MG63 (cell line): ENCODE measurements around the gene CALM1. TPM values are rescaled to one million over a fixed set of nuclear protein-coding genes. Genes with fewer than 3 reads are reported as not detected.
A peak's percentile ranks its signal among the peaks of the same experiment; 100 is the strongest.

Experiments used
- DNase-seq: peaks from one replicate; pipeline ENCODE4 v3.0.0-alpha.2; 2020
- H3K27me3 ChIP-seq: fragments of 250-450 bp; sonication (Bioruptor Pico); 2 replicates; pipeline ENCODE4 v1.5.1; 2020; ENCODE audit warnings: mild to moderate bottlenecking, moderate library complexity
- H3K36me3 ChIP-seq: fragments of 250-450 bp; sonication (Bioruptor Pico); 2 replicates; pipeline ENCODE4 v1.5.1; 2020; ENCODE audit warnings: mild to moderate bottlenecking, moderate library complexity
- H3K4me3 ChIP-seq: fragments of 250-450 bp; sonication (Bioruptor Pico); 2 replicates; pipeline ENCODE4 v1.5.1; 2020; ENCODE audit warnings: mild to moderate bottlenecking, moderate library complexity
- H3K9me3 ChIP-seq: fragments of 250-450 bp; sonication (Bioruptor Pico); 2 replicates; pipeline ENCODE4 v1.5.1; 2020; ENCODE audit warnings: mild to moderate bottlenecking, moderate library complexity
- total RNA-seq: library from RNA; depleted of rRNA; stranded (reverse); fragments of >200 nt; shearing (Covaris generic); gene quantifications from 2 replicates; pipeline ENCODE4 v1.2.3, GENCODE V29; 2014; ENCODE audit warnings: low replicate concordance; rRNA removed

The CALM1 gene
- total RNA-seq: 122 and 307 TPM in 2 replicates

- H3K36me3 ChIP-seq: peaks cover 16% of the 10 kb centered on the region
- peak; percentile 92 for DNase-seq
- no peaks in the 10 kb centered on the region for H3K9me3 ChIP-seq
- H3K27me3 ChIP-seq: no peaks in the 10 kb centered on the region
- peak within 1 kb of the TSS; percentile 91 for H3K4me3 ChIP-seq
Observed at GRCh38 chr14:90396341-90397339, at the start of gene CALM1. TSS of gene CALM1 (plus strand) at chr14:90397029. CDS start at chr14:90397231, 202 bp downstream.

DNA sequence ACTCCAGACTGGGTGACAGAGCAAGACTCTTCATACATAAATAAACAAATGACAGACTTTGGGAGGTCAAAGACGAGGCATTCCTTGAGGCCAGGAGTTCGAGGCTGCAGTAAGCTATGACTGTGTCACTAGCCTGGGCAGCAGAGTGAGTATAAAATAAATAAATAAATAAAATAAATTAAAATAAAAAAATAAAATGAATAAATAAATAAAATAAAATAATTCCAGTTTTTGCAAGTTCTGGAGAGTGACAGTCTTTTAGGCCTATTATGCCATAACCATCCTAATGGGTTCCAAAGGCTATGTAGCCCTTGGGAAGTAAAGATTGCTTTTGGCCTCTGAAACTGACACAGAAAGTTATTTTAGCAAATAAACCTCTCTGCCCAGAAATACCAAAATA, 48.6 kb upstream of the CALM1 start:
- DNase-seq: no peak
- Histone ChIP-seq H3K9me3 (no peaks in the 10 kb centered on the region), H3K4me3 (no peak overlapping the region)

DNA sequence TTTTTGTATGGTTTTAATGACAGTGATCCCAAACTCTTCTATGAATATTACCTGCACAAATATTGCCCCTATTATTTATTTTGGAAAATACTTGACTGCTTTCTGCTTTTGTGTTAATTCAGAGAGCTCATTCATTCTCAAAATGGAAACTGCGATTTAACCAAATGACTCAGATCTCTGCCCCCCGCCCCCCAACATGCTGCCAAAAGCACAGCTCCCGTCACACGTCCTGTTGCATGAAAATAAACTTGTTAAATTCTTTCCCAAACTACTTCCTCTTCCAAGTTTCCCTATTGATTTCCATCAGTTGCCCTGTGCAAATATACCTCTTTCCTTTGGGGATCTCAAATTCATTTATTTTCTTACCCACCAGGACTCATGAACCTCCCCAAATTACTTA, 47.1 kb upstream of the CALM1 start:
- H3K36me3 ChIP-seq: no peaks in the 10 kb centered on the region
- DNase-seq: peak; percentile 17
- H3K4me3 ChIP-seq: no peak overlapping the region
- H3K9me3 ChIP-seq: no peaks in the 10 kb centered on the region
- H3K27me3 ChIP-seq: no peaks in the 10 kb centered on the region

More for the DNA sequence above, 48.6 kb upstream of the CALM1 start:
- Histone ChIP-seq H3K36me3 (no peaks in the 10 kb centered on the region), H3K27me3 (no peaks in the 10 kb centered on the region)

DNA sequence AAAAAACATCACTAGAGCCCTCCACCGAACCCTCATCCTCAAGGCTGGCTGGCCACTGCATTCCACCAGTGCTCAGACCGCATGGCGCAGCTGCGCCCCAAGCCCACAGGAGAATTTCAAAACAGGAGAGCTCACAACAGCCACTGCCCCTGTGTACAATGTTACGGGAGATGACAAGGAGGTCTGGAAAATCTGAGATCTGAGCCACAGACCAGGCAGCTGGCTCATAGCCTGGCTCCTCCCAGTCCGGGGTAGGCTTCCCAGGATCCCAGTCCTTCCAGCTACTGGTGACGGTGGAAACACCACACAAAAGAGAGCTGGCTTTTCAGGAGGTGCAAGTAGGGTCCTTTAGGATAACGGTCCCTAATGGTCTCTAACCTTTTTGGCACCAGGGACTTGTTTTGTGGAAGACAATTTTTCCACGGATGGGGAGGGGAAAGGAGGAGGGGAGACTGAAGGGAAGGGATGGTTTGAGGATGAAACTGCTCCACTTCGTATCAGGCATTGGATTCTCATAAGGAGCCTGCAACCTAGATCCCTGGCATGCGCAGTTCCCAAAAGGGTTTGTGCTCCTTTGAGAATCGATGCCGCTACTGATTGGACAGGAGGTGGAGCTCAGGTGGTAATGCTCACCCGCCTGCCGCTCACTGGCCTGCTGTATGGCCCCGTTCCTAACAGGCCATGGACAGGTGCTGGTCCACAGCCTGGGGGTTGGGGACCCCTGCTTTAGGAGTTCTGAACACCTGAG, 42.1 kb upstream of the CALM1 start:
- H3K27me3 ChIP-seq: no peaks in the 10 kb centered on the region
- no peak overlapping the region for H3K4me3 ChIP-seq
- no peaks in the 10 kb centered on the region for H3K36me3 ChIP-seq
- H3K9me3 ChIP-seq: no peaks in the 10 kb centered on the region
- no peak for DNase-seq

GRCh38 chr14:90355540-90356518, 41.0 kb upstream of the CALM1 start:
- Histone ChIP-seq H3K9me3 (no peaks in the 10 kb centered on the region), H3K4me3 (no peak overlapping the region), H3K36me3 (no peaks in the 10 kb centered on the region), H3K27me3 (no peaks in the 10 kb centered on the region)
- DNase-seq: no peak

GRCh38 chr14:90356925-90357324, 39.9 kb upstream of the CALM1 start:
- Histone ChIP-seq H3K36me3 (no peaks in the 10 kb centered on the region), H3K4me3 (no peak overlapping the region), H3K9me3 (no peaks in the 10 kb centered on the region), H3K27me3 (no peaks in the 10 kb centered on the region)
- no peak for DNase-seq

GRCh38 chr14:90358359-90358758, 38.5 kb upstream of the CALM1 start:
- H3K4me3 ChIP-seq: no peak overlapping the region
- no peaks in the 10 kb centered on the region for H3K36me3 ChIP-seq
- no peaks in the 10 kb centered on the region for H3K27me3 ChIP-seq

GRCh38 chr14:90361865-90362557, 34.8 kb upstream of the CALM1 start:
- no peaks in the 10 kb centered on the region for H3K36me3 ChIP-seq
- H3K4me3 ChIP-seq: no peak overlapping the region
- no peak for DNase-seq
- H3K9me3 ChIP-seq: no peaks in the 10 kb centered on the region
- no peaks in the 10 kb centered on the region for H3K27me3 ChIP-seq

More at GRCh38 chr14:90358359-90358758, 38.5 kb upstream of the CALM1 start:
- DNase-seq: no peak
- no peaks in the 10 kb centered on the region for H3K9me3 ChIP-seq

DNA sequence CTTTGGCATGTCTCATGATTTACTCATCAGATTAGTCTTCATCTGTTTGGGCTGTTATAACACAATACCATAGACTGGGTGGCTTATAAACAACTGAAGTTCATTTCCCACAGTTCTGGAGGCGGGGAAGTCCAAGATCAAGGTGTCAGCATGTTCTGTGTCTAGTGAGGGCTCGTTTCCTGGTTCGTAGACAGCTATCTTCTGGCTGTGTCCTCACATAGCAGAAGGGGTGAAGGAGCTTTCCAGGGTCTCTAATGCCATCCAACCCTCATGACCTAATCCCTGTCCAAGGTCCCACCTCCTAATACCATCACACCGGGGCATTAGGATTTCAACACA, 34.3 kb upstream of the CALM1 start:
- H3K4me3 ChIP-seq: no peak overlapping the region
- DNase-seq: no peak
- no peaks in the 10 kb centered on the region for H3K36me3 ChIP-seq
- no peaks in the 10 kb centered on the region for H3K9me3 ChIP-seq
- H3K27me3 ChIP-seq: no peaks in the 10 kb centered on the region

GRCh38 chr14:90368946-90369721, 27.7 kb upstream of the CALM1 start:
- H3K4me3 ChIP-seq: no peak overlapping the region
- H3K27me3 ChIP-seq: no peaks in the 10 kb centered on the region
- H3K9me3 ChIP-seq: no peaks in the 10 kb centered on the region
- no peaks in the 10 kb centered on the region for H3K36me3 ChIP-seq
- DNase-seq: no peak

DNA sequence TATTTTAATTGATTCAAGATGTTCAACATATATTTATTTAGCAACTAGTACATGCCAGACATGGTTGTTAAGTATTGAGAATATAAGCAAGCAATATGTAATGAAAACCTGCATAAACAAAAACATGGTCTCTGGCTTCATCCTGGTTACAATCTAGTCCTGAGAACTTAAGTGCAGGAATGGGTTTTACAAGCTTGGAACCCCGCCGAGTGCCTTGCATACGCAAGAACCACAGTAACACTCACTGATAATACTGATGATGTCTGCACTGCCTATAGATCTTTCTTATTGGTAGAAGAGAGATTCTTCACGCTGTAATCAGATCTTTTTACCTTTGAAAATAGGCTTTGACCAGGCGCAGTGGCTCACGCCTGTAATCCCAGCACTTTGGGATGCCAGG, 22.9 kb upstream of the CALM1 start:
- no peak for DNase-seq
- Histone ChIP-seq H3K9me3 (no peaks in the 10 kb centered on the region), H3K36me3 (no peaks in the 10 kb centered on the region), H3K27me3 (no peaks in the 10 kb centered on the region), H3K4me3 (no peak overlapping the region)

DNA sequence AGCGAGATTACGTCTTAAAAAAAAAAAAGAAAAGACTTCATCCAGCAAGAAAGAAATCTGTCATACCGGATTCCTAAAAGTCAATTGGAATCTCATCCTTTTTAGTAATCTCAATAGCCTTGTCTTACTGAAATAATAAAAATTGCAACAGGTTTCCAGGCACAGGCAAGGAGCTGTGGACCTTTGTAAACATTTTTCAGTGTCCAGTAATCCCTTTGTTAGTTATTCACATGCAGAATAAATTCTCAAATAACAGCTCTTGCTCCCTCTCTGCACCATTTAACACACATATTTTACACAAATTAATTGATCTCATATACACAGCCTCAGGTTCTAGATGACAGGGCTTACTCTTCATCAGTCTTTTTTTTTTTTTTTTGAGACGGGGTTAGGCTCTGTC, 22.0 kb upstream of the CALM1 start:
- H3K4me3 ChIP-seq: no peak overlapping the region
- no peaks in the 10 kb centered on the region for H3K9me3 ChIP-seq
- no peak for DNase-seq
- H3K36me3 ChIP-seq: no peaks in the 10 kb centered on the region
- H3K27me3 ChIP-seq: no peaks in the 10 kb centered on the region

GRCh38 chr14:90375934-90376333, 20.9 kb upstream of the CALM1 start:
- Histone ChIP-seq H3K9me3 (no peaks in the 10 kb centered on the region), H3K36me3 (no peaks in the 10 kb centered on the region), H3K27me3 (no peaks in the 10 kb centered on the region), H3K4me3 (no peak overlapping the region)
- no peak for DNase-seq

- no peaks in the 10 kb centered on the region for H3K9me3 ChIP-seq
- no peak for DNase-seq
- no peaks in the 10 kb centered on the region for H3K36me3 ChIP-seq
- H3K27me3 ChIP-seq: no peaks in the 10 kb centered on the region
- H3K4me3 ChIP-seq: no peak overlapping the region
Observed at GRCh38 chr14:90378249-90378648, 18.6 kb upstream of the CALM1 start.

GRCh38 chr14:90379106-90379505, 17.7 kb upstream of the CALM1 start:
- no peak for DNase-seq
- Histone ChIP-seq H3K36me3 (no peaks in the 10 kb centered on the region), H3K4me3 (no peak overlapping the region), H3K27me3 (no peaks in the 10 kb centered on the region), H3K9me3 (no peaks in the 10 kb centered on the region)
